COLO668 (cell line): Measurements from ENCODE around the gene PLXNA4.

Experiments
- DNase-seq: peaks from one replicate; lab custom pipeline; 2025; ENCODE audit not compliant: unreplicated experiment; lab: John Stamatoyannopoulos, UW

Gene PLXNA4

GRCh38 chr7:132504852-132505251 is 71.4 kb downstream of the PLXNA4 start:
- DNase-seq, result no peak

DNA sequence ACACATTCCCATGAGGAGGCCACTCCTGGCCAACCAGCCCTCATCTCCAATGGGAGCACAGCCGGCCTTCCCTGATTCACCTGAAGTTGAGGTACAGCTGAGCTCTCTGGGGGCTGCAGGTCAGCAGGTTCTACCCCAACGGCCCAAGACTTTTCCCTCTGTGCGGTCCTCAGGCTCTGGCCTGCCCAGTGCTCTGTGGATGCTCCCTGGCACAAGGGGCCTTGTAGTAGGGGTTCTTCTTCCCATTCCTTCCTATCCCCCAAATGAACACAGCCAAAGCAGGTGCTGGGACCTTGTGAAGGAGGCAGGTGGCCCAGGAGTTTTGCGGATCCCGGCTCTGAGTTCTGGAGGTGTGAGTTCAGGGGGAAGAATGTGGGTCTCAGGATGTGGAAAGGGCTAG is 72.2 kb downstream of the PLXNA4 start:
- no peak for DNase-seq

GRCh38 chr7:132503415-132503814 is 72.9 kb downstream of the PLXNA4 start:
- DNase-seq, result no peak

DNA sequence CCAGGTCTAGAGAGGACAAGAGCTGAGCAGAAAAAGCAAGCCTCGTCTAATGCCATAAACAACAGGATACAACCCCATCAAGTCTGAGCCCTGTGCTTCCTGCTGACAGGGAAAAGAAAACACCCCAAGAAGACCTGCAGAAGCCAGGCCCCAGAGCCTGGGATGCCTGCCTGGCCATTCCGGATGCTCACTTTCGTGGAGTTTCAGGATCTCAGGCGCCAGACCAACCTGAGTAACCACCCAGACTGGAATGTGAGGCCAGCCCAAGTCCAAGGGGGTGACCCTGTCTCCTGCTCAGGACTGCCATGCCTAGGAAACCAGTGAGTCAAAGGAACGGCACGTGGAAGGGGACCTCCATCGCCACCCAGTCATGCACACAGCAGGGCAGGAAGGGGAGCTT is 74.3 kb downstream of the PLXNA4 start:
- DNase-seq, result no peak

GRCh38 chr7:132500727-132501440 is 75.4 kb downstream of the PLXNA4 start:
- no peak for DNase-seq

GRCh38 chr7:132499487-132499886 is 76.8 kb downstream of the PLXNA4 start:
- DNase-seq, result no peak

DNA sequence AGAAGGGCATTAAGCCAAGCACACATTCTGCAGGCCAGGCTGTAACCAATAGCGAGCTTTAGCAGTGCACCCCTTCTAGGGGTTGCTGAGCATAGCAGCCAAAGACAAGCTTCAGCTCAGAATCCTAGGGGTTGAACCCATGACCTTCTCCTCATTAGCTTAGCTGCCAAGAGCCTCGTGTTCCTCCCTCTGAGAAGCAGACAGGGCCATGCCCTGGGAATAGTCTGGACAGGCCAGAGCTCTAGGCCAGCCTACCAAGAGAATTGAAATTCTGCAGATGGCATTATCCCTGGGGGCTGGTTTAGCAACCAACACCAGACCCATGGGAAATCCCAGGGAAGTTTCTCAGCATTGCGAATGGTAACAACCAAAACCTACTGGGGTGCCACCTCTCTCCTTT is 77.2 kb downstream of the PLXNA4 start:
- no peak for DNase-seq

DNA sequence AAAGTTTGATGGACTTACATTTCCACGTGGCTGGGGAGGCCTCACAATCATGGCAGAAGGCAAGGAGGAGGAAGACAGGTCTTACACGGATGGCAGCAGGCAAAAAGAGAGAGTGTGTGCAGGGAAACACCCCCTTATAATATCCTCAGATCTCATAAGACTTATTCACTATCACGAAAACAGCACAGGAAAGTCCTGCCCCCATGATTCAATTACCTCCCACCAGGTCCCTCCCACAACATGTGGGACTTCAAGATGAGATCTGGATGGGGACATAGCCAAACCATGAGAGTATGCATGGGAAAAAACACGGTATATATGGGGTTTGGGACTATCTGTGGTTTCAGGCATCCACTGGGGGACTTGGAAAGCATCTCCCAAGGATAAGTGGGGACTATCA is 78.0 kb downstream of the PLXNA4 start:
- DNase-seq, result no peak

- DNase-seq, result no peak
Observed at GRCh38 chr7:132497098-132497497, 79.2 kb downstream of the PLXNA4 start.

GRCh38 chr7:132495936-132496335 is 80.3 kb downstream of the PLXNA4 start:
- DNase-seq, result no peak

DNA sequence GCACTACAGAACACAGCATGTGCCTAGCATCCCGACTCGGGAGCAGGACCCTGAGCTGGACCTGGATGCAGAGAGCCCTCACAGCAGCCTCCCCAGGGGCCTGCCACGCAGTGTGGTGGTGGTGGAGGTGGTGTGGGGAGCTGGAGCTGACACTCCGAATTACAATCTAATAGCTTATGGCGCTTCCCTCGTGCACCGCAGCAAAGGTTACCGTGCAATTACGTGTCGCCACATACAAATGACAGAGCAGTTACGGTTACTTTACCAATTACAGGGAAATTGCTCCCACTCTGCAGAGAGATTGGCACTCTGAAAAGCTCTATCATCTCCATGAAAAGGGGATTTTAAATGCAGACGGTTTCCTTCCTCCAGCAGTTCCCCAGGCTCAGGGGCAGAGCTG is 81.8 kb downstream of the PLXNA4 start:
- DNase-seq, result no peak

DNA sequence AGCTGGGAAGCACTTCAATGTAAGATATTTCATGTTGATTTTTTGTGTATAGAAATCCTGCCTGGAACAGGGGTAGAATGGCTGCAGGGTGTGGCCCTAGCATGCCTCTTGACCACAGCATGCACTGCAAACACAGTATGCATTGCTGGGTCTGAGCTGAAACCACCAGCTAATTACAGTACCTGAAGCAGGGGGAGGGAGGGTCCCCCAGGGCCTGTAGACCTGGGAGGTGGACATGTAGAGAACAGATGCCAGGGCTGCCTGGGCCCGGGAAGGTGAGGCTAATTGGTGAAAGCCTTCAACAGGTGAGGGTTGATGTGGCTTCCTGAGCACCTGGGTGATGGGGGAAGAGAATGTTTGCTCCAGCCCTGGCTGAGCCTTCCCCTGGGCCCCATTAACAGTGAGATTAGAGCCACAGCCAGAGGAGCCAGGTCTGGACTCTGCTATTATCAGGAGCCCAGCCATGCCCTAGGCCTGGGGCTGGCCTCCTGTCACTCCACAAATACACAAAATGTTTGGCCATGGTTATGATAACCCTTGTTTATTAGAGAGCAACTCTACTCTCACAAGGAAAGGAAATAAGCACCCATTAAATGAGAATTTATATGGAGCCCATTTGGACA is 83.3 kb downstream of the PLXNA4 start:
- DNase-seq, result peak; percentile 55

GRCh38 chr7:132491391-132491945 is 84.8 kb downstream of the PLXNA4 start:
- DNase-seq, result no peak

- DNase-seq, result no peak
Observed at GRCh38 chr7:132490474-132490873, 85.8 kb downstream of the PLXNA4 start.

- no peak for DNase-seq
Observed at GRCh38 chr7:132489776-132490237, 86.5 kb downstream of the PLXNA4 start.

DNA sequence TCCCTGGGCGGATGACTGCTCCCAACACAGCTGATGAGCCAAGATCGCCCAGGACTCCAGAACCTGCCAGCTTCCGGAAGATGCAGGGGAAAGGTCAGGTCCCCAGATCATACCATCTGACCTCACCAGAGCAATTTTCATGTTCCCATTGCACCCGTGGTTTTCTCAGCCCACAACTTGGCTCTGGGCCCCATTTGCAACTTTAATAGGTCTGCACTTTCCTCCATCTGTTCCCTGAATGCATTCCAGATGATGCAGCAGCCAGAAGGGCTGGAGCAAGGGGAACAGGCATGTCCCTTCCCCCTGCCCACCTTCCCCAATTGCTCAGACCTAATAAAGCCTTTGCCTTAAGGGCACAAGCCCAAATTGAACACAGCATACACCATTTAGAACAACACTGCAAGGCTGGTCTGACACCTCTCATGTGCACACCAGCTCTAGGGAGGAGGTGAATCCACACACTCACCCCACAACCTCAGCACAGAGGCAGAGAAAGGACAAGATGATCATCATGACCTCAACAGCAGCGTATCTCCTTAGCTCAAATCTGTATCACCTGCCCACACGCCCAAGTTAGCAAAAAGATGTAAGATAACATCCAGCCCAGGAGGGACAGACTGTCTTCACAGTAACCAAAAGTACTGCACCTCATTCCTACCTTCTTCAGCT is 87.5 kb downstream of the PLXNA4 start:
- DNase-seq, result no peak

DNA sequence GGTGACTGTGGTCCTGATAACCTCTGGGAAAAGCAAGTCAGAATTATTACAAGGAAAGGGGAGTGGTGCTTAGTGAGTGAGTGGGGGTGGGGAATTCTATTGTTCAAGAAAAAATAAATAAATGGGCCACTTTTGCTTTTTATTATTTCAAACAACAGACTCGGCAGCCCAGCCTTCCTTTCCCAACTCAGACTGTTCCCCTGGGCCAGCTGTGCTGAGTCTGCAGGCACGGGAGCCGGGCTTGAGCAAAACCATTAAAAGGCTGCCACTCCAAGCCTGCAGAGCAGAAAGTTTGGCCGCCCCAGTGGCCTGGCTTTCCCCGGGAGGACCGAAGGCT is 90.0 kb downstream of the PLXNA4 start:
- no peak for DNase-seq

DNA sequence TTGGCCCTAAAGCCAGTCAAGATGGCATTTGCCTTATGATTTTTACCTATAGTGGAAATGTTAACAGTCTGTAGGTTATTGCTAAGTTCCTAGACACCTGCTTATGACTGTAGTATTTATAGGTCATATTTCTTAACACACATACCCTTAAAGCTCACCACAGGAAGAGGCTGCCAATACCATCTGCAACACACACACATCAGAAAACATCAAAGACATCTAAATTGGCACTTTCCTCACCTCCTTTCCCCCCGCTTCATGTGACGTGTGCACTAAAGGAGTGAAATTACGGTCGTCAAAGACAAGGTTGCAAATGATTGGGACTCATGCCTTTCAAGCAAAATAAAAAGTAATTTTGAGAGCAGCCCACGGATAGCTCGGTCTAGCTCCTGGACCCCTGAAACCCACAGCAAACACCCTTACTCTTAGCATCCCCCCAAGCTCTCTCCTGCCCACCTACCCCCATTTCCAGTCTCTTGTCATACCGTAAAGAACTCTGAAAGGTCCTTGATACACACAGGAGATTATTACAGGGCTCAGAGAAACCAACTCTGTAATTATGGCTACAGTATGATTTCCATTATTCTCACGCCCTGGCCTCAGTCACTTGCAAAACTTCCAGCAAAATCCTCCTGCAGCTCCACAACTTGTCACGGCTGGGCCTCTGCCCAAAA is 90.5 kb downstream of the PLXNA4 start:
- no peak for DNase-seq

- DNase-seq, result no peak
Observed at GRCh38 chr7:132485136-132485535, 91.1 kb downstream of the PLXNA4 start.

DNA sequence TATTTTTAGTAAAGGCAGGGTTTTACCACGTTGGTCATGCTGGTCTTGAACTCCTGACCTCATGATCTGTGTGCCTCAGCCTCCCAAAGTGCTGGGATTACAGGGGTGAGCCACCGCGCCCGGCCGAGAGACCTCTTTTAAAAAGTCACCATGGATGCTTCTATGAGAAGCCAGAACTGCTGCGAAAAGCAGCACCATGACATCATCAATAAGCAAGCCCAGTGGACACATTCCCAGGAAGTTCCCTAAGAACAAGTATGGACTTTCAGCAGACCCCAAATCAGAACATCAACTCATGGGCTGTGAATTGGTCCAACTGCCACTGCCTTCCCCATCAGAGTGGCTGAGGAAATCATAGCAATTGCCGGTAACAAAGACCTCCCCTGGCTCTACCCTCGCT is 93.4 kb downstream of the PLXNA4 start:
- DNase-seq, result no peak

- no peak for DNase-seq
Observed at GRCh38 chr7:132480534-132480933, 95.7 kb downstream of the PLXNA4 start.

DNA sequence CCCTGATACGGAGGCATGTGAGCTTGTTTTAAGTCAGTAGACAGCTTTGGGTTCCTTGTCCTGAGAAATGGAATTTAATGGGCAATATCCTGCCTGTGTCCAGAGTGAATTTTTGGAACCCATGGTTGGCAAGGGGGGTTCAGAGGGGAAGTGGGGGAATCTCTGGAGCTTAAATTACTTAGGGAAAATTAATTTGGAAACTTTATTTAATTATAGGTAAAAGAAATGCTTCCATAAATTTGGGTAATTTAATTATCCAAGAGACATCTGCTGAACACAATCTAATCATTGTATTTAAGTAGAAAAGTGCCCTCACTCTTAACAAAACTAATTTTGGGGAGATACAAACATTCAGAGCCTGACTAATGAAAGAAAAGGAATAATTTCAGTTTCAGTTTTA is 99.7 kb downstream of the PLXNA4 start:
- DNase-seq, result no peak
